ENCODE results near the gene L1TD1. TPM values are rescaled to one million over a fixed set of nuclear protein-coding genes. Genes with fewer than 3 reads are reported as not detected.
"Not testable (repeated sequence)": the region's sequence is repeated elsewhere in the genome, so short reads cannot be mapped to it uniquely, and the experiment has no call there.

Gene L1TD1
- total RNA-seq, 1 experiment from 2014 or later = 0.20 TPM

DNA sequence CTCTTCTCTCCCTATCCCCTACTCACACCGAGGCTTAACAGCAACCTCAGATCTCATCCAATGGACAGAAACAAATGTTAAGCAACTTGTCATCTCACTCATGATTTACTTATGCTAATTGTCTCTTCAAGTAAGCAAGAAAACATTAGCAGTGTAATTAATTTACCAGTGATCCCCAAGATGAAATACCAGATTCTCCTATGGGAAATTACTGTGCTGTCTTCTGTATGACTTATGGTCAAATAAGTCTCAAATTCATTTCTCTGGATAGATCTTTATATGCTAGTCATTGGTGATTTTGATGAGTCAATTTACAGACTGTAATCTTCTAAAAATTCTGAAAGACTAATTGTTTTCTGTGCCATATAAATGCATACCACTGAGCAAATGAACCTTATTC lies 32.9 kb upstream of the L1TD1 start:
- H3K4me1 ChIP-seq (ENCODE audit: control insufficient read depth in 1 of 2, insufficient read depth in 2 of 2, low read length in 2 of 2) = no peaks in the 10 kb centered on the region
- H3K9me3 ChIP-seq (ENCODE audit: control insufficient read depth in 1 of 2, insufficient read depth in 1 of 2, low read depth in 1 of 2, low read length in 2 of 2) = no peaks in the 10 kb centered on the region
- intact Hi-C loops (cut with micrococcal nuclease) = no loop called here
- H3K9ac ChIP-seq (ENCODE audit: low read length) = no peak overlapping the region
- ChIA-PET POLR2A (no interaction called here), RAD21 (ENCODE audit: low non-redundant PET in 1 of 2, low total read pairs in 2 of 2, uncharacterized antibody in 2 of 2, unreplicated experiment in 2 of 2) (no interaction called here), CTCF (no interaction called here)
- H3K27me3 ChIP-seq (ENCODE audit: insufficient read depth, low read length) = no peaks in the 10 kb centered on the region
- no peak for ATAC-seq
- no peak for DNase-seq (ENCODE audit: low read depth, low spot score)
- no peaks in the 10 kb centered on the region for H4K20me1 ChIP-seq (ENCODE audit: insufficient read depth)
- TF ChIP-seq, protein P1, sequence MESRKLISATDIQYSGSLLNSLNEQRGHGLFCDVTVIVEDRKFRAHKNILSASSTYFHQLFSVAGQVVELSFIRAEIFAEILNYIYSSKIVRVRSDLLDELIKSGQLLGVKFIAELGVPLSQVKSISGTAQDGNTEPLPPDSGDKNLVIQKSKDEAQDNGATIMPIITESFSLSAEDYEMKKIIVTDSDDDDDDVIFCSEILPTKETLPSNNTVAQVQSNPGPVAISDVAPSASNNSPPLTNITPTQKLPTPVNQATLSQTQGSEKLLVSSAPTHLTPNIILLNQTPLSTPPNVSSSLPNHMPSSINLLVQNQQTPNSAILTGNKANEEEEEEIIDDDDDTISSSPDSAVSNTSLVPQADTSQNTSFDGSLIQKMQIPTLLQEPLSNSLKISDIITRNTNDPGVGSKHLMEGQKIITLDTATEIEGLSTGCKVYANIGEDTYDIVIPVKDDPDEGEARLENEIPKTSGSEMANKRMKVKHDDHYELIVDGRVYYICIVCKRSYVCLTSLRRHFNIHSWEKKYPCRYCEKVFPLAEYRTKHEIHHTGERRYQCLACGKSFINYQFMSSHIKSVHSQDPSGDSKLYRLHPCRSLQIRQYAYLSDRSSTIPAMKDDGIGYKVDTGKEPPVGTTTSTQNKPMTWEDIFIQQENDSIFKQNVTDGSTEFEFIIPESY (IDR thresholded peaks at IDR 0.05; ENCODE audit: extremely low read depth, insufficient replicate concordance, low read length) = no peak
- TF ChIP-seq EGR1 (IDR thresholded peaks at IDR 0.05; ENCODE audit: low read depth) = no peak
- no peak for TF ChIP-seq ELF1 (IDR thresholded peaks at IDR 0.05; ENCODE audit: borderline replicate concordance, low read depth)
- TF ChIP-seq SIN3A (IDR thresholded peaks at IDR 0.05; ENCODE audit: low read depth) = no peak
- no peak for TF ChIP-seq ATF3 (IDR thresholded peaks at IDR 0.05)
- no peak for TF ChIP-seq POLR2AphosphoS5 (IDR thresholded peaks at IDR 0.05; ENCODE audit: low read depth, low read length)
- TF ChIP-seq, protein P2, sequence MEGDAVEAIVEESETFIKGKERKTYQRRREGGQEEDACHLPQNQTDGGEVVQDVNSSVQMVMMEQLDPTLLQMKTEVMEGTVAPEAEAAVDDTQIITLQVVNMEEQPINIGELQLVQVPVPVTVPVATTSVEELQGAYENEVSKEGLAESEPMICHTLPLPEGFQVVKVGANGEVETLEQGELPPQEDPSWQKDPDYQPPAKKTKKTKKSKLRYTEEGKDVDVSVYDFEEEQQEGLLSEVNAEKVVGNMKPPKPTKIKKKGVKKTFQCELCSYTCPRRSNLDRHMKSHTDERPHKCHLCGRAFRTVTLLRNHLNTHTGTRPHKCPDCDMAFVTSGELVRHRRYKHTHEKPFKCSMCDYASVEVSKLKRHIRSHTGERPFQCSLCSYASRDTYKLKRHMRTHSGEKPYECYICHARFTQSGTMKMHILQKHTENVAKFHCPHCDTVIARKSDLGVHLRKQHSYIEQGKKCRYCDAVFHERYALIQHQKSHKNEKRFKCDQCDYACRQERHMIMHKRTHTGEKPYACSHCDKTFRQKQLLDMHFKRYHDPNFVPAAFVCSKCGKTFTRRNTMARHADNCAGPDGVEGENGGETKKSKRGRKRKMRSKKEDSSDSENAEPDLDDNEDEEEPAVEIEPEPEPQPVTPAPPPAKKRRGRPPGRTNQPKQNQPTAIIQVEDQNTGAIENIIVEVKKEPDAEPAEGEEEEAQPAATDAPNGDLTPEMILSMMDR (IDR thresholded peaks at IDR 0.05 in 2 of 3, conservative IDR thresholded peaks at IDR 0.05 in 1 of 3; ENCODE audit: borderline replicate concordance in 1 of 3, insufficient read depth in 1 of 3, low read depth in 2 of 3, low read length in 2 of 3) = no peak
- no peak for TF ChIP-seq YY1 (IDR thresholded peaks at IDR 0.05; ENCODE audit: extremely low read depth, insufficient replicate concordance, low read depth, low read length)
- TF ChIP-seq EZH2phosphoT487 (IDR thresholded peaks at IDR 0.05; ENCODE audit: borderline replicate concordance) = no peak
- no peak overlapping the region for H2AFZ ChIP-seq (ENCODE audit: low read depth, low read length, poor library complexity, severe bottlenecking)
- no peak overlapping the region for H3K27ac ChIP-seq (ENCODE audit: low read depth, low read length)
- no peak overlapping the region for H3K4me2 ChIP-seq (ENCODE audit: low read length)
- H3K36me3 ChIP-seq (ENCODE audit: control insufficient read depth in 1 of 2, insufficient read depth in 2 of 2, low read length in 2 of 2) = no peaks in the 10 kb centered on the region
- BruUV-seq (replicated peaks) = no TSS peak
- H3K4me3 ChIP-seq (replicated peaks in 1 of 2; ENCODE audit: low read depth in 1 of 2, low read length in 2 of 2) = no peak overlapping the region
- no peaks in the 10 kb centered on the region for H3K9me2 ChIP-seq (ENCODE audit: insufficient read depth)
- H3K79me2 ChIP-seq (ENCODE audit: insufficient read depth, low read length) = no peaks in the 10 kb centered on the region

- H2AFZ ChIP-seq (ENCODE audit: low read depth, low read length, poor library complexity, severe bottlenecking); H3K9me3 ChIP-seq (ENCODE audit: control insufficient read depth in 1 of 2, insufficient read depth in 1 of 2, low read depth in 1 of 2, low read length in 2 of 2); H3K27me3 ChIP-seq (ENCODE audit: insufficient read depth, low read length); H4K20me1 ChIP-seq (ENCODE audit: insufficient read depth); RAD21 ChIA-PET (ENCODE audit: low non-redundant PET in 1 of 2, low total read pairs in 2 of 2, uncharacterized antibody in 2 of 2, unreplicated experiment in 2 of 2); H3K4me1 ChIP-seq (ENCODE audit: control insufficient read depth in 1 of 2, insufficient read depth in 2 of 2, low read length in 2 of 2); H3K27ac ChIP-seq (ENCODE audit: low read depth, low read length); DNase-seq (ENCODE audit: low read depth, low spot score); H3K9ac ChIP-seq (ENCODE audit: low read length); H3K9me2 ChIP-seq (ENCODE audit: insufficient read depth); POLR2A ChIA-PET; H3K4me2 ChIP-seq (ENCODE audit: low read length); CTCF ChIA-PET; H3K4me3 ChIP-seq (replicated peaks in 1 of 2; ENCODE audit: low read depth in 1 of 2, low read length in 2 of 2); intact Hi-C loops (cut with micrococcal nuclease); BruUV-seq (replicated peaks); H3K36me3 ChIP-seq (ENCODE audit: control insufficient read depth in 1 of 2, insufficient read depth in 2 of 2, low read length in 2 of 2); H3K79me2 ChIP-seq (ENCODE audit: insufficient read depth, low read length); ATAC-seq: not testable (repeated sequence)
These were observed 24.3 kb upstream of the L1TD1 start for GRCh38 chr1:62170380-62170779.
